HG03439 (cell line): Measurements from ENCODE around the gene CNGB1.
"Not testable (repeated sequence)": the region's sequence is repeated elsewhere in the genome, so short reads cannot be mapped to it uniquely, and the experiment has no call there.

Experiments used
- ATAC-seq: cut with Tn5 transposase; IDR thresholded peaks from one replicate; pipeline ENCODE4 v1.9.1; 2021; ENCODE audit warnings: mild to moderate bottlenecking, moderate library complexity; ENCODE audit not compliant: unreplicated experiment

The CNGB1 gene

DNA sequence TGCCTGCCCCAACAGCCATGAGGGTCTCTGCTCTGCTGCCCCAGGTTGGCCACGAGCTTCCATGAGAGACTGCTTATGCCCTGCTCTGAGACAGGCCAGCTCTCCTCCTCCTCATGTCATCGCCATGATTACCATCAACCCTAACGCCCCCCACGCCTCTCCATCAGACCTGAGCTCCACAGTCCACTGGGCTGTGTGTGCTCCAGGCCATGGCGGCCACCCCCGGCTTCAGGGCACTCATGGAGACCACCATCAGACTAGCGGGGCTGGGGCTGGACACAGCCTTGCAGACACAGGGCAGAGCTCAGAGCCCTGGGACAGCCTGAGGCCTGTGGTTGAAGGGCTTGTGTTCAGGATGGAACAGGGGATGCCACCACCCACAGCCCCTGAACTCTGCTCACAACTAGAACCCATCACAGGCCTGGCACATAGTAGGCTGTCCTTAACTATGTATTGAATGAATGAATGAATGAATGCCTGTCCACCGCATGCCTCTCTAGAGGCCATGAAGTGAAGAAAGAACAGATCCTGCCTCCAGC lies 14.6 kb downstream of the CNGB1 start:
- no peak for ATAC-seq

DNA sequence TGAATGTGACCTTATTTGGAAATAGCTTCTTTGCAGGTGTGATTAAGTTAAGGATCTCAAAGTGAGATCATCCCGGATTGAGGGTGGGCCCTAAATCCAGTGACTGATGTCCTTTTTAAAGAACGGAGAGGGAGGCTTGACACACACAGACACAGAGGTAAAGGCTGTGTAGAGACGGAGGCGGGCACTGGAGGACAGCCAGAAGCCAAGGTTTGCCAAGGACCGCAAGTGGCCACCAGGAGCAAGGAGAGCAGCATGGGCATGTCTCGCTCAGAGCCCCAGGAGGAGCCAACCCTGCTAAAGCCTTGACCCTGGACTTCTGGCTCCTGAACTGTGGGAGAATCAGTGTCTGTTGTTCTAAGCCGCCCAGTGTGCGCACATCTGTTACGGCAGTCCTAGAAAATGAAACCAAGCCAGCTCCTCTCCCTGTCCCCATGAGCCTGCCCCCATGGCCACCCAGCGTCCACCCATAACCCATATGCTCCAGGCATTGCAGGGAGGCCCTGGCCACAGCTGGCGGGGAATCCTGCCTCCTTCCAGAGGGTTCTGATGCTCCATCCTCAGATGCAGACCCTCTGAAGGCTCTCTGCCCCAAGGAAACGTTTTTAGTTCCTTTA lies 15.2 kb downstream of the CNGB1 start:
- ATAC-seq, result no peak

DNA sequence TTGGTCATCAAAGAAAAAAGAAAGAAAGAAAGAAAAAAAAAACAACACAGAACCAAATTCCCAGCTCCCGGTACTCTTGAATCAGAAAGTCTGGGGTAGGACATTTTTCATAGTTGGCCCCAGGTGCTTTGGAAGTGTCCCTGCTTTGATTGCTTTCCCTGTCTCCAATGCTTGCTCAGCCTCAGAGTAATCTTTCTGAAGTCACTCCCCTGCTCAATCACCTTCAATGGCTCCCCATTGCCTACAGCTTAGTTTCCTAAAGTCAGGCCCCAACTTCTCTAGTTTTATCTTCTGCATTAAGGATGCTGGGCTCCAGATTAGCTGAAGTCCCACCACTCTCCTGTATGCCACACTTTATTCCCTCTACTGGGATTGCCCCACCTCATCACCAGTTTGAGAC lies 17.1 kb downstream of the CNGB1 start:
- no peak for ATAC-seq

DNA sequence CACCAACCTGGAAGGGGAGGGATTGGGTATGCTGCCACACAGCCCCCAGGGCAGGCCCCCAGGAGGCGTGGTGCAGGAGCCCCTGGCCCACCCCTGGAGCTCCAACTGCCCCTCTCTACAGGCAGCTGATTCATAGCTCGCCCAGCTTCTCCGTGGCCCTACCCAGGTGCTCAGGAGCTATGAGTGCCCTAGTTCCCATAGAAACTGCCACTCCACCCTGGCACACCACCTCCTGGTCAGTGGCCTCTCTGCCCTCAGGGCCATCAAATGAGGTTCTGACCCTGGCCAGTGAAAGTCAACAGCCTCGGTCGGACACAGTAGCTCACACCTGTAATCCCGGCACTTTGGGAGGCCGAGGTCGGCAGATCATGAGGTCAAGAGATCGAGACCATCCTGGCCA lies 18.0 kb downstream of the CNGB1 start:
- no peak for ATAC-seq

DNA sequence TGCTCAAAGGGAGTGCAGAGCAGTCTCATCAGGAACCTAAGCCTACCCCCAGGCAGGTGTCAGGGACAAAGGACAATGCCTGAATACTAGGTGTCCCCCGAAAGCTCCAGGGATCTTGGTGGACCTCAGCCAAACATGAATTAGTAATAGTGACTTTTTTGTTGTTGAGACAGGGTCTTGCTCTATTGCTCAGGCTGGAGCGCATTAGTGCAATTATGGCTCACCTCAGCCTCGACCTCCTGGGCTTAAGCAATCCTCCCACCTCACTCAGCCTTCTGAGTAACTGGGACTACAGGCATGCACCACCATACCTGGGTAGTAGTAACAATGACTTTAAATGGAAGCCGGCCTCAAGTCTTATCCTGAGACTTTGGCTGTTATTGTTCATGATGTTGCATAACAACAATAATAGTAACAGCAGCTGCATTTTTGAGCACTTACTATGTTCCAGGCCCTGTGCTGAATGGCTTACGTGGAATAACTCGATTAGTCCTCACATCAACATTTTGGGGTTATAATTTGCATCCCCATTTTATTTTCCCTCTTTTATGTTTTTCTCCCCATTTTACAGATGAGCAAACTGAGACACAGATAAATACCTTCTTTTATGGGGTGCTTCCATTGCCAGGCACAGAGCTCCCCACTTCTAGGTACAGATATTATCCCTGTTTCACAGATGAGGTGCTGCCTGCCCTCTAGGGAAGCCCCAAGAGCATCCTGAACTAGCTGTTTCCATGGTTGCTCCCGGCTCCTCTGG lies 19.5 kb downstream of the CNGB1 start:
- no peak for ATAC-seq

DNA sequence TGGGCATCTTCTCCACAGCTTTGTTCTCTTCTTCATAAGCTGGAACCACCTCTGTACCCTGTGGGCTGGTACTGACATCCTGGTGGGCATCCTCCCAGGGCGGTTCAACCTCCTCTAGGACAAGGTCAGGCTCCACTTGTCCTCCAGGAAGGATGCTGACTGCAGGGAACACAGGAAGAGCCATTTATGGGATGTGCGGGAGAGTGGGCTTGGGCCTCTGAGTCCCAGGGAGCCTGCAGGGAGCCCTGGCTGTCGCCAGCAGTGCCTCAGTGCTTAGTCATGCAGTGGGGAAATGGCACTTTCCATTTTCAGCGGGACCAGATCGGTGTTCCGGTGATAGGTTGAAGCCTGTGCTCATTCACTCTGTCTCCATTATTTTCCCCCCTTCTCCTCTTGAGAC lies 20.5 kb downstream of the CNGB1 start:
- ATAC-seq, result no peak

DNA sequence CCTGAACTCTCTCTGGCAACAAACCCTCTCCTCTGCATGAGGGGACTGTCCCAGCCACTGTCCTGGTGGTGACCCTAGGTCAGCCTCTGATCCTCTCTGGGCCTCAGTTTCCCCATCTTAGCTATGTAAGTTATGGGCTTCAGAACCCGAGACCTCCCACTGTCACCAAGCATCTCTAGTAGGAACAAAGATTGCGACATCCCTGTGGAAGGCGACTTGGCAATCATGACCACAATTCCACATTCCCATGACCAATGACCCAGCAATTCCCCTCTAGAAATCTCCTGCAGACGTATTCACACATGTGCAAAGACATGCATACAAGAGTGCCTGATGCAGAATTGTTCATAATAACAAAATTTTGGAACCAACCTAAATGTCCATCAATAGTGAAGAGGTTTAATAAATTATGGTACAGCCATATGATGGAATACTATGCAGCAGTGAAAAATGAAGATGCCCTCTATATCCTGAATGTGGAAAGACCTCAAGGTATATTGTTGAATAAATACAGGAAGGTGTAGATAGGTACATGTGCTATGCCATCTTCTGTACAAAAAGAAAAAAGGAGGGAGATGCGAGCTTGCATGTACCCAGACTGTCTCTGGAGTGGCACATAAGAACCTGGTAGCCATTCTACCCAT lies 21.2 kb downstream of the CNGB1 start:
- ATAC-seq, result no peak

DNA sequence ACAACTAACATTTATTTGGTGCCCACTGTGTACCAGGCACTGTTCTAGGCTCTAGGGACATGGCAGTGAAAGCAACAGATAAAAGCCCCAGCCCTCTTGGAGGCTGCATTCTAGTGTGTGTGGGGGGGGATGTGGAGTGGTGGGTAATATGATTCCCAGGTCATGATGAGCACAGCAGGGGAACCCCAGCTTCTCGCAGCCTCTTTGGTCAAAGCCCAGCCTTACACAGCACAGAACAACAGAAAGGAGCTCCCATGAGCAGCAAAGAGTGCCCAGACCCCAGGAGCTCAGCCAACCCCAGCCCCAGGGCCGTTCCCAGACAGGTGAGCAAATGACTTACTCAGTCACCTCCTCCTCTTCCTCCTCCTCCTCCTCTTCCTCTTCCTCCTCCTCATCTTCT lies 21.9 kb downstream of the CNGB1 start:
- ATAC-seq, result no peak

DNA sequence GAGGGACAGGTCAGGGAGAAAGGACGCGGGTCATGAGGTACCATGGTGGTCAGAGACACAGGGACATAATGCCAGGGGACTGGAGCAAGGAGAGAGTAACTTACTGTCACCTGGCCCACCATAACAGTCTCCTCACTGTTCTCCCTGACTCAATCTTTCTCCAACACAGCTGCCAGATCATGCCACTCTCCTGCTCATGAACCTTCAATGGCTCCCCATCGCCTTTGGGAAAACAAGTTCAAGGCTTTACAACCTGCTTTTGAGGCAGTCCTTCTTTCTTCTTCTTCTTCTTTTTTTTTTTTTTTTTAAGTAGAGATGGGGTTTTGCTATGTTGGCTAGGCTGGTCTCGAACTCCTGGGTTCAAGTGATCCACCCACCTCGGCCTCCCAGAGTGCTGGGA lies 22.9 kb downstream of the CNGB1 start:
- no peak for ATAC-seq

DNA sequence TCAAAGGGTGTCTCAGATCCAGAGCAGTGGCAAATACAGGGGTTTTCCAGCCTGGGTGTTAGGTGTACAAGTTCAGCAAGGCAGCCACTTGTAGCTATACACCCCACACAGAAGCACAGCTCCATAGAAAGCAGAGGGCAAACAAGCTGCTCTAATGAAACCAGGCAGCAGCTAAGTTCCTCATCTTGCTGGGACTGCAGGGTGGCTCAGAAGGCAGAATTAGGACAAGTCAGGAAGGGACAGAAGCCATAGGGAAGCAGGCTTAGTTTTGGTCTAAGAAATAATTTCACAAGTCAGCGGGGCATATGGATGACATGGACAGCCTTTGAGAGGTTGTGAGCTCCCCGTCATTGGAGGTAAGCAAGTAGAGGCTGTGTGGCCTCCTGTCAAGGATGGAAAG lies 23.7 kb downstream of the CNGB1 start:
- ATAC-seq, result no peak

DNA sequence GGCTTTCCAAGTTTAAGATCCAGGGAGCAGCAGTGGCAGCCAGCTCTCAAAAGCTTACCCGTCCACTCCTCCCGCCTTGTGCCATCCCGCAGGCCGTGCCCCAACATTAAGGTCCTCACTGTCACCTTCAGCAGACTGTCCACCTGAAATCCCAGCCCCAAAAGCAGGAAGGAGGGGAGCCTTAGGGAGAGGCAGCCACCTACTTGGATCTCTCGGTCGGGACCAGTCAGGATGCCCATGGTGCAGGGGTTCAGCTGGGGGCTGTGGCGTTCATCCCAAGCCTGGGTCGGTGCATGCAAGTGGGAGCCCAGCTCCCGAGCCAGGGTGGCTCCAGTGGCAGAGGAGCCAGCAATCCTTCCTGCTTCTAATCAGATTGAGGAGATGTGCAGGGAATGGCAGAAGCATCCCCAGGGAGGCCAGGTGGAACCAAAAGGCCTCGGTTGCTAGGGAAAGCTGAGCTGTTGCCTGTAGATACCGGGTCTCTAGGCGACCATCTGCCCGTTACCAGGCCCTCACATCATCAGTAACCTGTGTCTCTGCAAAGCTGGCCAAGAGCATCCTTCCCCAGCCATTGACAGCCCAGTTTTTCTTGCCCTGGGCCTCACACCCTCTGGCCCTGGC lies 24.6 kb downstream of the CNGB1 start:
- no peak for ATAC-seq

DNA sequence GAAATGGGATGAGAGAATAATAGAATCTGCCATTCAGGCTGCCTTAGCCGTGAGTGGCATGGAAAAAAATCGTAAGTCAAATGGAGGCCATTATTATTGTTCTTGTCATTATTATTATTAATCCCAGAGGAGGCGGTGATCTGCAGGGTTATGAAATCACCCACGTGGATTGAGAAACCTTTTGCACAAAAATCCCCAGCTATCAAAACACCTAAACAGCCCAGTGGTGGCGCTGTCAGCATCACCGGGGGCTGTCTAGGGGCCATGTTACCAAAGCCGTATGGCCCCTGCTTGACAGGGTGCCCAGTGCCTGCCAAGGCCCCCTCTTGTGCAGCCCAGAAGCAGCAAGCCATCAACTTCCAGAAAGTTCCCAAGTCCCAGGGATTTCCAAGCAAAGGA lies 25.2 kb downstream of the CNGB1 start:
- no peak for ATAC-seq

DNA sequence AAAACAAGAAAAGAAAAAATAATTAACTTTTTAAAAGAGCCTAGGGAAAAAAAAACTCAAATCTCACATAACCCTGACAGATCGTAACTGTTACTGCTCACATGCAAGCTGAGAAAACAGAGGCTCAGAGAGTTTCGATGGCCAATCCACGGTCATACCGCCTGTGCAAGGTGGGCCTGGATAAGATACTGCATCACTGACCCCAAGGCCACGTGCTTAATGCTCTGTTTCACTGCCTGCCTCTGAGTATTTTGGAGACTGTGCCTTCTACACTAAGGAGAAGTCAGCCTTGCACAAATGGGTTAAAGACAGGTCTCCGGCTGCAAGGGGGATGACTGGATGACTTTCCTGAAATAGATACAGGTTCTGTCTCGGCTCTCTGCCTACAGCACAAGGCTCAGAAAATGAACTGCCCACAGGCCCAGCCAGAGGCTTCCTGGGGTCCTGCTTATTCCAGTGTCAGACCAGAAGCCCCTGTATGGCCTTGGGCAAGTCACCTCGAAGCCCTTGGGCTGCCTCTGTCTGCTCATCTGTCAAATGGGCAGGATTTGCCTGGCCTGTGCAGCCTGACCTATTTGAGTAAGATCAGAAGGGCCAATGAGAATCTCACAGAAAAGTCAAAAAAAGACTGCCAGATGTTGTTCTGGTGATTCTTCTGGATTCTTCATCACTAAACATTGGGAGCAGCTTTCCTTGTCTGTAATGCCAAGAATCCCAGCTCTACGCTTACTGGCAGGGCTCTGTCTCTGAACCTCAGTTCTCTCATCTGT lies 25.8 kb downstream of the CNGB1 start:
- no peak for ATAC-seq

DNA sequence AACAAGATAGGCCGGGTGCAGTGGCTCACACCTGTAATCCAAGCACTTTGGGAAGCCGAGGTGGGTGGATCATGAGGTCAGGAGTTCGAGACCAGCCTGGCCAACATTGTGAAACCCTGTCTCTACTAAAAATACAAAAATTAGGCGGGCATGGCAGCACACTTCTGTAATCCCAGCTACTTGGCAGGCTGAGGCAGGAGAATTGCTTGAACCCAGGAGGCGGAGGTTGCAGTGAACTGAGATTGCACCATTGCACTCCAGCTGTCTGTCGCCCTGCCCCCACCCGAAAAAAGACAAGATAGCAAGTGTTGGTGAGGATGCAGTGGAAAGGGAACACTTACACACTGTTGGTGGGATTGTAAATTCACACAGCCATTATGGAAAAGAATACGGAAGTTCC lies 27.5 kb downstream of the CNGB1 start:
- not testable (repeated sequence) for ATAC-seq

DNA sequence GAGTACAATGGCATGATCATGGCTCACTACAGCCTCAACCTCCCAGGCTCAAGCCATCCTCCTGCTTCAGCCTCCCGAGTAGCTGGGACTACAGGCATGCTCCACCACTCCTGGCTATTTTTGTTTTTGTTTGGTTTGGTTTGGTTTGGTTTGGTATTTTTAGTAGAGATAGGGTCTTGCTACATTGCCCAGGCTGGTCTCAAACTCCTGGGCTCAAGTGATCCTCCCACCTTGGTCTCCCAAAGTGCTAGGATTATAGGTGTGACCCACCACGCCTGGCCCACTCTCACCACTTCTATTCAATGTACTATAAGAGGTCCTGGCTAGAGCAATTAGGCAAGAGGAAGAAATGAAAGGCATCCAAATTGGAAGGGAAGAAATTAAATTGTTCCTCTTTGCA lies 29.0 kb downstream of the CNGB1 start:
- not testable (repeated sequence) for ATAC-seq

DNA sequence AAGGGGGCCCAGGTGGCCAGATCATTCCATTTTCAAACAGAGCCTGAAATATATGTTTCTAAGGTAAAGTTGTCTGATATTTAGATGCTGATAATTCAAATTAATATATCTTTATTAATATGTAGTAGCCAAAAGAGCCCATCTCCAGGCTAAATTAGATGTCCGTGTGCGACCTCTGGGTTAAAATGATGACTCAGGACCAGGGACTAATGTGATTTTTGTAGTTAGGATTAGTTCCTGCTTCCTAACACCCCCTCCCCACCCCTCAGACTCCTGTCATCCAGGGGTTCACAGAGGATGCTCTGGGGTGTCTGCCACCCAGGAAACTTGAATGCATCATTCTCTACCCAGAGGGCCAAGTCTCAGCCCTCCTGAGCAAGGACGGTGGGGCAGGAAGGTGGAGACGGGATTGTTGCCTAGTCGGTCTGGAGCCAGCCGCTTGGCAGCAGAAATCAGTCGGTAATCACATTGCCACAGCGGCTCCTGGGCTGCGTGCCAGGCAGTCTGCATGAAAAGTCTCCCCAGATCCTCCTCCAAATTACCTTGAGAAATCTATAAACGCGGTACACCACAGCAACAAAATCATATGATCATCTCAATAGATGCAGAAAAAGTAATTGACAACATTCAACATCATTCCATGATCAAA lies 29.8 kb downstream of the CNGB1 start:
- no peak for ATAC-seq

DNA sequence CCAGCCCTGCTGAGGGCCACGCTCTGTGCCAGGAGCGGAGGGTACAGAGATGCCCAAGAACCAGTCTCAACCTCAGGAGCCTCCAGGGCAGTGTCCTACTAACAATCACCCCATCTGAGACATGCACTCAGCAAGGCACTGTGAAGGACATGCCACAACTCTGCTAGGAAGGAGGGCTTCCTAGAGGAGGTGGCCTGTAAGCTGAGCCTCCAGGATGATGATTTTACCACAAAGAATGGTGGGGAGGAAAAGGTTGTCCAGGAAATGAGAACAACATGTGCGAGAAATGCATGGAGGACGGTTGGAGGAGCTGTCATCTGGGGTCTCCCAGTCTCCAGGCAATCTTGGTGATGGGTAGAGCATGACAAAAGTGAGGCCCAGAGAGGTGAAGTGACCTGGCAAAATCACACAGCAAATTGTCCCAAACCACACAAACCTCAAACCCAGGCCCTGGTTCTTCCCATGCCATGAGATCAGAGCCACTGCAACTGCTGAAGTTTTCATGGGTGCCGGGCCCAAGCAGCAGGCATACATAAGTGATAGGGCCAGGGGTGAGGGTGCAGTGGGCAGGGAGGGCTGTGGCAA lies 30.5 kb downstream of the CNGB1 start:
- no peak for ATAC-seq

DNA sequence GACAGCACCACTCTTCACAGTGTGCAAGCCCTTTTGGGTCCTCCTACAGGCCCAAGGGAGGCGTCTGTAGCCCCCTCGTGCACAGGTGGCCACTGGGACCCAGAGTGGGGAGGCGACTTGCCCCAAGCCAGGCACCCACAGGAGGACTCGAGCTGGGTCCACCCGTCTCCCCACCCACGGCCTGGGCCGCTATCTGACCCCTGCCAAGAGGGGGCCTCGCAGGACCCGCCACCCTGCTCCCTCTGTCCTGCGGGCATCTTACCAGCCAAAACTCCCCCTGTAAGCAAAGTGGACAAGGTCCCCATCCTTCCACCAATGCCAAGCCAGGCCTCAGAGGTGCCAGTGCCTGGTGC lies 31.1 kb downstream of the CNGB1 start:
- no peak for ATAC-seq

DNA sequence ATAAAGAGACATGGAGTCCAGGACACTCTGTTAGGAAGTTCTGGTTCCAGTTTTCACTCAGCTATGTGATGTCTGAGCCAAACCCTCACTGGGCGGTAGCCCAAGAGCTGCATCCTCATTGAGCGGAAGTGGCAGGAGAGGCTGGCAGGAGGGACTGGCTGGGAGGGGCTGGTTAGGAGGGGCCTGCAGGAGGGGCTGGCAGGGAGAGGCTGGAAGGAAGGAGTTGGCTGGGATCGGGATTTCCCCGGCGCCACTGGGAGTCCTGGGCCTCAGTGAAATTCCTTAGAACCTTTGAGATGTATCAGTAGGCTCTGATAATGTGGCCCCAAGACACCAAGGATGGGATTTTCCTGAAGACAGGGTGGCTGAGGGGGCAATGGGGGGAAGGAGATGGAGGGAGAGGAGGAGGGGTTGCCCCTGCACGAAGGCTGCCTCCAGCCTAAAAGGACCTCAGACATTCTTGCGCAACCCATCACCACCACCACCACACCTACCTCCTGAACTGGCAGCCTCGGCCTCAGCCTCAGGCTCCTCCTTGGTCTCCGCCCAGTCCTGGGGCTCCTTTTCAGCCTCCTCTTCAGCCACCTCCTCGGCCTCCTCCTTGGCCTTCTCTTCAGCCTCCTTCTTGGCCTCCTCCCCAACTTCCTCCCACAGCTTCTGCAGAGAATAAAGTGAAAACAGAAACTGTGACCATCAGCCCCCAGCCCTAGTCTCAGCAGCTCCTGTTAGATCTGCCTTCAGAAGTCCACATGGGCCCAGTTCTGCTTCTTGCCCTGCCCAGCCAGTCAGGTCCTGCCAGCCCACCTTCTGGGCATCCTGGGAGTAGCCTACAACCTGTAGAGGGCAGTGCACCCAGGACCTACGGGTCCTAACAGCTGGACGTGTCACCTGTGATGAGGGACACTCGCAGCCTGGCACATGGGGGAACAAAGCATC lies 31.7 kb downstream of the CNGB1 start:
- ATAC-seq, result no peak
